Endodermal cell (in vitro differentiated cells): Measurements from ENCODE around the gene PTPRM. TPM values are rescaled to one million over a fixed set of nuclear protein-coding genes. Genes with fewer than 3 reads are reported as not detected.

Source experiments
- DNase-seq: peaks from one replicate; pipeline ENCODE4 v3.0.0-alpha.2; 2017
- H3K27ac ChIP-seq: 2 replicates; pipeline ENCODE4 v1.5.1; 2013; ENCODE audit warnings: mild to moderate bottlenecking, low read depth, low read length, moderate library complexity
- H3K27me3 ChIP-seq: 2 replicates; pipeline ENCODE4 v1.6.1; 2013; ENCODE audit warnings: mild to moderate bottlenecking, low read length, moderate library complexity; ENCODE audit not compliant: insufficient read depth, control insufficient read depth, poor library complexity, severe bottlenecking
- H3K36me3 ChIP-seq: 2 replicates; pipeline ENCODE4 v1.7.0; 2013; ENCODE audit warnings: mild to moderate bottlenecking, low read length, moderate library complexity; ENCODE audit not compliant: control insufficient read depth, insufficient read depth
- H3K4me1 ChIP-seq: one replicate; pipeline ENCODE4 v1.7.0; 2013; ENCODE audit warnings: low read length; ENCODE audit not compliant: control insufficient read depth, insufficient read depth
- H3K4me3 ChIP-seq: 2 replicates; pipeline ENCODE4 v1.5.1; 2013; ENCODE audit warnings: mild to moderate bottlenecking, low read length, moderate library complexity
- H3K9ac ChIP-seq: 2 replicates; pipeline ENCODE4 v1.6.1; 2013; ENCODE audit warnings: mild to moderate bottlenecking, low read length, moderate library complexity; ENCODE audit not compliant: poor library complexity, severe bottlenecking; ENCODE audit errors: extremely low read depth
- H3K9me3 ChIP-seq: 2 replicates; pipeline ENCODE4 v1.6.1; 2013; ENCODE audit warnings: mild to moderate bottlenecking, low read length, moderate library complexity; ENCODE audit not compliant: control insufficient read depth
- H3K27ac Mint-ChIP-seq: 2 replicates; pipeline ENCODE4 v1.8.0; 2020; ENCODE audit warnings: mixed read lengths
- H3K27me3 Mint-ChIP-seq: 2 replicates; pipeline ENCODE4 v1.8.0; 2021; ENCODE audit warnings: mild to moderate bottlenecking, mixed read lengths; ENCODE audit not compliant: insufficient read depth
- H3K36me3 Mint-ChIP-seq: 2 replicates; pipeline ENCODE4 v1.8.0; 2020; ENCODE audit warnings: low read depth, mixed read lengths
- H3K4me1 Mint-ChIP-seq: 2 replicates; pipeline ENCODE4 v1.8.0; 2020; ENCODE audit warnings: mixed read lengths
- H3K4me3 Mint-ChIP-seq: 2 replicates; pipeline ENCODE4 v1.8.0; 2020; ENCODE audit warnings: mild to moderate bottlenecking, moderate library complexity, mixed read lengths
- H3K9me3 Mint-ChIP-seq: 2 replicates; pipeline ENCODE4 v1.8.0; 2020; ENCODE audit warnings: mild to moderate bottlenecking, mixed read lengths
- WGBS, 2 experiments: methylation state at CpG; one replicate each; pipeline versions ENCODE4 v1.1.5 to v1.1.7; 2013; ENCODE audit warnings: missing lambda C conversion rate in 2 of 2, mixed read lengths in 1 of 2; ENCODE audit not compliant: insufficient coverage in 1 of 2, insufficient read length in 1 of 2; 5-methylcytosine and 5-hydroxymethylcytosine counted together
- total RNA-seq, 2 donors: library from RNA; stranded (reverse); fragmentation: NEBNext Ultra II Directional in 1 of 2; extraction: Animal tissue kit (Norgen Biotek cat#: 25700) in 1 of 2; gene quantifications; 2 replicates in 1 of 2; 3 replicates in 1 of 2; pipeline ENCODE4 v1.2.1, GENCODE V29; 2021
- TF ChIP-seq, protein P1 (sequence below): fragments of 200-600 bp; sonication (generic); conservative IDR thresholded peaks from 2 replicates; pipeline ENCODE4 v1.5.0; 2021; ENCODE audit warnings: antibody characterized with exemption, mild to moderate bottlenecking

PTPRM gene
- total RNA-seq, 2 donors from 2014 or later, result 47.2 to 57.6 TPM

DNA sequence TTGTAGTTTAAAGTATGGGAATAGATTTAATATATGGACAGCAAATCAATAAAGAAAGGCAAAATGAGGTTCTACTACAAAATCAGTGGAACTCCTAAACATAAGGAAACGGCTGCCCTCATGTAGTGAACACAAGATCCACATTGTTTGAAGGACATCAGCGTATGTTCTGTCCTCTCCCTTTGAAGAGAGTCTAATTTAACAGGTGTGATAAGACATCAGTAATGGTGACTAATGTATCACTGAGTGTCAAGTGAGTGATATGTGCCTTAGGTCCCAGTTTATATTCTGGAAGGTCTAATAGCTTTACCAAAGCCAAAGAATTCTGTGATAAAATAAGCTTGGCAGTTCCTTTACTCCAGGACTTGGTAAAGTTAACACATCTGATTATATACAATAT, 248.7 kb downstream of the PTPRM start:
- H3K9me3 Mint-ChIP-seq, result peaks cover 36% of the 10 kb centered on the region
- H3K36me3 Mint-ChIP-seq, result peaks cover 43% of the 10 kb centered on the region
- peaks cover 4% of the 10 kb centered on the region for H3K27me3 Mint-ChIP-seq
- Histone ChIP-seq H3K27me3 (no peaks in the 10 kb centered on the region), H3K9me3 (peaks cover 46% of the 10 kb centered on the region), H3K36me3 (peaks cover 35% of the 10 kb centered on the region), H3K9ac (no peak overlapping the region), H3K4me3 (peak overlapping the region; percentile 65), H3K4me1 (peaks cover under 1% of the 10 kb centered on the region), H3K27ac (no peak overlapping the region)
- H3K27ac Mint-ChIP-seq, result no peak overlapping the region
- TF ChIP-seq, protein P1, sequence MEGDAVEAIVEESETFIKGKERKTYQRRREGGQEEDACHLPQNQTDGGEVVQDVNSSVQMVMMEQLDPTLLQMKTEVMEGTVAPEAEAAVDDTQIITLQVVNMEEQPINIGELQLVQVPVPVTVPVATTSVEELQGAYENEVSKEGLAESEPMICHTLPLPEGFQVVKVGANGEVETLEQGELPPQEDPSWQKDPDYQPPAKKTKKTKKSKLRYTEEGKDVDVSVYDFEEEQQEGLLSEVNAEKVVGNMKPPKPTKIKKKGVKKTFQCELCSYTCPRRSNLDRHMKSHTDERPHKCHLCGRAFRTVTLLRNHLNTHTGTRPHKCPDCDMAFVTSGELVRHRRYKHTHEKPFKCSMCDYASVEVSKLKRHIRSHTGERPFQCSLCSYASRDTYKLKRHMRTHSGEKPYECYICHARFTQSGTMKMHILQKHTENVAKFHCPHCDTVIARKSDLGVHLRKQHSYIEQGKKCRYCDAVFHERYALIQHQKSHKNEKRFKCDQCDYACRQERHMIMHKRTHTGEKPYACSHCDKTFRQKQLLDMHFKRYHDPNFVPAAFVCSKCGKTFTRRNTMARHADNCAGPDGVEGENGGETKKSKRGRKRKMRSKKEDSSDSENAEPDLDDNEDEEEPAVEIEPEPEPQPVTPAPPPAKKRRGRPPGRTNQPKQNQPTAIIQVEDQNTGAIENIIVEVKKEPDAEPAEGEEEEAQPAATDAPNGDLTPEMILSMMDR, result no peak
- 91 to 100% methylated on average over 2 of the region's 2 CpGs for WGBS, 2 experiments
- H3K4me1 Mint-ChIP-seq, result peaks cover 10% of the 10 kb centered on the region
- no peak overlapping the region for H3K4me3 Mint-ChIP-seq
- no peak for DNase-seq

GRCh38 chr18:7817575-7818230, 250.6 kb downstream of the PTPRM start:
- Histone ChIP-seq H3K9ac (no peak overlapping the region), H3K36me3 (peaks cover 35% of the 10 kb centered on the region), H3K27me3 (no peaks in the 10 kb centered on the region), H3K4me3 (no peak overlapping the region), H3K27ac (no peak overlapping the region), H3K4me1 (peaks cover 3% of the 10 kb centered on the region), H3K9me3 (peaks cover 39% of the 10 kb centered on the region)
- H3K27me3 Mint-ChIP-seq, result peaks cover 4% of the 10 kb centered on the region
- WGBS, 2 experiments, result 91 to 94% methylated on average over 6 of the region's 8 CpGs
- H3K4me1 Mint-ChIP-seq, result no peaks in the 10 kb centered on the region
- no peak overlapping the region for H3K27ac Mint-ChIP-seq
- TF ChIP-seq, protein P1, result no peak
- no peak for DNase-seq
- H3K9me3 Mint-ChIP-seq, result peaks cover 30% of the 10 kb centered on the region
- no peak overlapping the region for H3K4me3 Mint-ChIP-seq
- peaks cover 38% of the 10 kb centered on the region for H3K36me3 Mint-ChIP-seq

DNA sequence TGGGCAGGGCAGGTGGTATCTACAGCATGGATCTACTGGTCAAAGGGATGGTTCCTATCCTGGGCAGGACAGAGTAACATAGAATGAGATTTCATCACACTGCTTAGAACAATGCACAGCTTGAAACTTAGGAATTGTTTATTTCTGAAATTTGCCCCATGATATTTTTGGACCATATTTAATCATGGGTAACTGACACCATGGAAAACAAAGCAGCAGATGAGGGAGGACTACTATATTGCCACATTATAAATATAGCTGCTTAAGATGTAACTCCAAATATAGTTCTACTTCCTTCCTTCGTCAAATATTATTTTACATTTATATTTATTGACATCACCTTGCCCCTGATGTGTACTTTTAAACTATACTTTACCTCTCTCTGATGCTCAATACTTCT, 254.7 kb downstream of the PTPRM start:
- WGBS, 2 experiments, result 83% methylated on average over 1 of the region's 1 CpG
- TF ChIP-seq, protein P1, result no peak
- H3K9me3 ChIP-seq, result no peaks in the 10 kb centered on the region

More for the DNA sequence above, 254.7 kb downstream of the PTPRM start:
- no peak overlapping the region for H3K9ac ChIP-seq
- H3K4me3 ChIP-seq, result no peak overlapping the region
- no peak overlapping the region for H3K4me3 Mint-ChIP-seq
- H3K4me1 ChIP-seq, result peaks cover 10% of the 10 kb centered on the region
- H3K27me3 Mint-ChIP-seq, result peaks cover 7% of the 10 kb centered on the region
- no peaks in the 10 kb centered on the region for H3K9me3 Mint-ChIP-seq
- H3K27ac Mint-ChIP-seq, result no peak overlapping the region
- H3K27me3 ChIP-seq, result no peaks in the 10 kb centered on the region
- peak overlapping the region; percentile 97 for H3K27ac ChIP-seq
- no peaks in the 10 kb centered on the region for H3K4me1 Mint-ChIP-seq
- DNase-seq, result no peak
- peaks cover 4% of the 10 kb centered on the region for H3K36me3 ChIP-seq
- H3K36me3 Mint-ChIP-seq, result peaks cover 10% of the 10 kb centered on the region
